GM19328 (cell line): ENCODE results near the gene BRINP2.

Source experiments
- ATAC-seq: cut with Tn5 transposase; IDR thresholded peaks from one replicate; pipeline ENCODE4 v1.9.1; 2021; ENCODE audit warnings: mild to moderate bottlenecking, moderate library complexity; ENCODE audit not compliant: unreplicated experiment

Gene BRINP2

GRCh38 chr1:177257576-177257975 lies 86.8 kb downstream of the BRINP2 start:
- no peak for ATAC-seq

- no peak for ATAC-seq
Measured at GRCh38 chr1:177270863-177271262, 100.1 kb downstream of the BRINP2 start.

- ATAC-seq, result no peak
Measured at GRCh38 chr1:177273141-177273540, 102.4 kb downstream of the BRINP2 start.

GRCh38 chr1:177274687-177275211 lies 104.0 kb downstream of the BRINP2 start:
- no peak for ATAC-seq

GRCh38 chr1:177275736-177276135 lies 105.0 kb downstream of the BRINP2 start:
- ATAC-seq, result no peak

- ATAC-seq, result no peak
Measured at GRCh38 chr1:177278626-177279390, 108.0 kb downstream of the BRINP2 start.

GRCh38 chr1:177281901-177282300 lies 111.1 kb downstream of the BRINP2 start:
- no peak for ATAC-seq

GRCh38 chr1:177282976-177283375 lies 112.2 kb downstream of the BRINP2 start:
- ATAC-seq, result no peak

GRCh38 chr1:177283380-177283779 lies 112.6 kb downstream of the BRINP2 start:
- ATAC-seq, result no peak

- no peak for ATAC-seq
Measured at GRCh38 chr1:177286396-177286795, 115.6 kb downstream of the BRINP2 start.

- ATAC-seq, result no peak
Measured at GRCh38 chr1:177287270-177287669, 116.5 kb downstream of the BRINP2 start.

- no peak for ATAC-seq
Measured at GRCh38 chr1:177287994-177288393, 117.2 kb downstream of the BRINP2 start.

GRCh38 chr1:177289532-177289931 lies 118.8 kb downstream of the BRINP2 start:
- ATAC-seq, result no peak

GRCh38 chr1:177300431-177300830 lies 129.7 kb downstream of the BRINP2 start:
- no peak for ATAC-seq

- no peak for ATAC-seq
Measured at GRCh38 chr1:177301425-177302124, 130.8 kb downstream of the BRINP2 start.

- no peak for ATAC-seq
Measured at GRCh38 chr1:177302357-177303044, 131.7 kb downstream of the BRINP2 start.

GRCh38 chr1:177305040-177306018 lies 134.6 kb downstream of the BRINP2 start:
- ATAC-seq, result no peak

GRCh38 chr1:177306019-177306415 lies 135.3 kb downstream of the BRINP2 start:
- no peak for ATAC-seq

GRCh38 chr1:177306981-177307380 lies 136.2 kb downstream of the BRINP2 start:
- ATAC-seq, result no peak

GRCh38 chr1:177307771-177308170 lies 137.0 kb downstream of the BRINP2 start:
- ATAC-seq, result no peak
